DMS 273 treated with DMSO at 0.1 percent for 48 hours (cell line): ENCODE data around the gene RECQL.

Experiments
- DNase-seq: peaks from one replicate; lab custom pipeline; 2025; lab: John Stamatoyannopoulos, UW

Gene RECQL

DNA sequence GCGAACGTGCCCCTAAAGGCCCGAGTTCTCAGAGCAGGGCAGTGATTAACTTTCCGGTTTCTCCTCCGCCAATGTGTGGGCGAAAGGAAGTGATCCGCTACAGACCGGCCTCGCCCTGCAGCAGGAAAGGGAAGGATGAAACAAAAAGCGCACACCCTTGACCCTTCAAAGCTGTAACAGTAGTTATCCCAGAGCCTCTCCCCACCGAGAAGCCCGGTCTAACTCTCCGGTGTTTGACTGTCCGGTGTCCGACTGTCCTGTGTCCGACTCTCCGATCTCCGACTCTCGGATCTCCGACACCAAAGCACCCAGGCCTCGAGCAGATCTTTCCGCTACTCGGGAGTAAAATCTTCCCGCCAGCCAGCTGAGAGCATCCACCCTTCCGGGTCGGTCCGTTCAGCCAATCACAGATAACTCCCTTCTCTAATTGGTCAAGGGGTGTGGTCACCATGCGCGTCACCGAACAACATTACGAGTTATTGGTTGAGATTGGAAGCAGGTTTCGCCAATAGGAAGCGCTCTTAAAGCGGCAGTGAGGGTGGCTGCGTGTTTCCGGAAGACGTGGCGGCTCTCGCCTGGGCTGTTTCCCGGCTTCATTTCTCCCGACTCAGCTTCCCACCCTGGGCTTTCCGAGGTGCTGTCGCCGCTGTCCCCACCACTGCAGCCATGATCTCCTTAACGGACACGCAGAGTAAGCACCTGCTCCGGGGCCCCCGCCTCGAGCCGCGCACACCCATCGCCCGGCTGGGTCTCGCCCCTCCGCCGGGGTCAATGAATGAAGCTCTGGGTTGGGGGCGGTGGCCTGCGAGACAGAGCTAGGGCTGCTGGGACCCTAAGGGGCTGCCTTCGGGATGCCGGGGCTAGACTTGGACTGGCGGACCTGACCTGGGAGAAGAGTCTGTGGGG is at the start of gene RECQL, which contains the start of gene GOLT1B:
RECQL (minus strand) TSS at position 378 of the 906 bp plus-strand sequence. CDS start 2,065 bp downstream, outside the sequence.
GOLT1B (plus strand) TSS at position 532 of the 906 bp plus-strand sequence; CDS start at position 667, 135 bp downstream.
- peak; percentile 92 for DNase-seq

GRCh38 chr12:21547437-21547836 is 46.0 kb upstream of the RECQL start:
- DNase-seq: no peak

GRCh38 chr12:21546716-21547115 is 45.3 kb upstream of the RECQL start:
- DNase-seq: no peak

DNA sequence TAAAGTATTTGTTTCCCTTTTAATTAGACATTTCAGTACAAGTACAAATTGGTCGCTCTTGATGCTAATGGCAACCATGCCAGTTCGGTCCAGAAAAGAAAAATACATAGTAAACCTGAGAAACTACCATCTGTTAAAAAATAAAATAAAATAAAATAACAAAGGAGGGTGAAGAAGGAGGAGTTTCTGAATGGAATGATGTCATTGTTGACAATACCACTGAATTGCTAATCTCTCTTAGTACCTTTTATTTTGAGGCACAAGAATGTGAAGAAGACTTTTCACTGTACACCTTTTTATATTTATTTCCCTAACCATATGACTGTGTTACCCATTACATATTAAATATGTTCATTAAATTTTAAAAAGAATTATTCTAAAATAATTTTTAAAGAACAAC is 44.1 kb upstream of the RECQL start:
- no peak for DNase-seq

DNA sequence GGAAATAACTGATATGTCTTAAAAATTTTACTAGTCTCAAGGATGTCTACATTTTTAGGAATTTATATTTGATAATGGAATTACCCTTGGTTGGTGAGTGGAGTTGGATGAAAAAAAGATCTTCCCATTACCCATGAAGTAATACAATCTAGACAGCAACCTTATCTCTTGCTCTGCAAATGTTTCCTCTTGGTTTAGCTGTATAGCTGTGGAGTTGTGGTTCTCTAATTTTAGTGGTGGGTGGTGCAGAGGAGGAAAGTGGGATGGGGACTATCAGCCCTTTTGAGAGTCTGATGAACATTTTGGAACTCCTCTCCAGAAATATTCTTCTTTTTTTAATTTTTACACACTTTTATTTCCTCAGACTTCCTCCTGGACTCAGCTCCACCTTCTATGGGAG is 41.7 kb upstream of the RECQL start:
- no peak for DNase-seq

GRCh38 chr12:21542403-21542802 is 41.0 kb upstream of the RECQL start:
- DNase-seq: no peak

DNA sequence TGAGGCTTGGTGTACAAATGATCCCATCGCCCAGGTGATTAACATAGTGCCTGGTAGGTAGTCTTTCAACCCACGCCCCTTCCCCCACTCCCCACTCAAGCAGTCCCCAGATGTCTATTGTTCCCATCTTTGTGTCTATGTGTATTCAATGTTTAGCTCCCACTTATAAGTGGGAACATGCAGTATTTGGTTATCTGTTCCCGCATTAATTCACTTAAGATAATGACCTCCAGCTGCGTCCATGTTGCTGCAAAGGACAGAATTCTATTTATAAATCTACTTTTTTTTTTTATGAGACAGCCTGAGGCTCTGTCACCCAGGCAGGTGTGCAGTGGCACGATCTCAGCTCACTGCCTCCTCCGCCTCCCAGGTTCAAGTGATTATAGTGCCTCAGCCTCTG is 40.3 kb upstream of the RECQL start:
- DNase-seq: no peak

DNA sequence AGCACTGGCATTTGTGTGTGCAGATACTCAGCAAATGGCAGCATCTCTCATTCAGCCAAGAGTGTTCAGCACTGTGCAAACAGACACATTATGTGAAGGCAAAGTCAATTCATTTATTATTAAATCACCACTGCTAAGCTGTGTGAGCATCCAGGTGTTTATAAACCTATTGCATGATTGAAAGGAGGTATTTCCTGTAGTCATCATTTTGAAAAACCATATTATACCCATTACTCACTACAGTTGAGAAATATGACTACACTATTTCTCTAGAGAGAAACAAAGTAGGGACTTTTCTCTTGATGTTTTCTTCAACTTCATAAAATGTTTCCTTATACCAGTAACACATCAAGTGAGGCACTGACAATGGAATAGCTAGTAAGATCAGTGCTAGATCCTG is 38.4 kb upstream of the RECQL start:
- no peak for DNase-seq

GRCh38 chr12:21538061-21538653 is 36.7 kb upstream of the RECQL start:
- no peak for DNase-seq

GRCh38 chr12:21529456-21529855 is 28.0 kb upstream of the RECQL start:
- no peak for DNase-seq

DNA sequence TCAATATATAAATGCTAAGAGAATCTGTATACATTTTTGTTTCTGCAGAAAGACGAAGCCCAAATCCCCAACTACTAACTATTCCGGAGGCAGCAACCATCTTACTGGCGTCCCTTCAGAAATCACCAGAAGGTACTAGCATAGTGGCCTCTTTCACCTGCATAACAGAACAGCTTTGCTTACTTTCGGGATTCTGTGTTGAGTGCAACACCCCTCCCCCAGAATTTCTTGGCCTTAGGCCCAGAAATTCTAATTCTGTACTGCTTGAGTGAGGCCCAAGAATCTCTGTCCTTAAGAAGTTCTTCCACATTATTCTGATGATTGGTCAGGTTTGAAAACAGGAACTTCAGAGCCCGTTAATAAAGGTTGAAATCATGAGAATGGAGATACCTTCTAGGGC is 27.5 kb upstream of the RECQL start:
- DNase-seq: no peak

- DNase-seq: no peak
Measured at GRCh38 chr12:21527451-21528180, 26.2 kb upstream of the RECQL start.

DNA sequence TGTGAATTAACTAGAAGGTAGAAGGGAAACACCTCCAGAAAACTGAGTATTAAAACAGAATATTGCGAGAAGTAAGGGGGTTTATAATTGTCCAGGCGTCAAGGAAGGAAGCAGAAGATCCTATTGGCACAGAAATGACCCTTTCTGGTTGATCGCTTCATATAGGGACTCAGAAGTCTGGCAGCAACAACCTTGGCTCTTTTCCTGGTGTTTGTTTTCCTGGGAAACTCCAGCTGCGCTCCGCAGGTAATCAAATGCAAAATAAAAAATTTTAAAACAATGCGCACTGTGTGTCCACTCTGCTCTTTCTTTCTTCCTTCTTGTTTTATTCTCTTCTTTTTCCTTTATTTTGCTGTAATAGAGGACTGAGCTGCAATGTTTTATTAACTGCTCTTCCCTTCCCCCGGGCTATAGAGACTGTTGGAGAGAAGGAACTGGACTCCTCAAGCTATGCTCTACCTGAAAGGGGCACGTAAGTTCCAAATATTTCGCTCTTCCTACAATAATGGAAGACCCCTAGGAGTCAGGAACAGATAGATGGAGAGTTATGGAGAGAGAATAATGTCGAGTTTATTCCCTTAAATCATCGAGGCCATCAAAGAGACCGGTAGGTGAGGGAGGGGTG is 25.4 kb upstream of the RECQL start:
- DNase-seq: no peak

GRCh38 chr12:21526053-21526452 is 24.6 kb upstream of the RECQL start, which contains the start of gene SPX:
TSS of gene SPX (plus strand) at chr12:21526296. CDS start at chr12:21526473, 177 bp downstream.
- DNase-seq: no peak

GRCh38 chr12:21523148-21523547 is 21.7 kb upstream of the RECQL start:
- DNase-seq: no peak

DNA sequence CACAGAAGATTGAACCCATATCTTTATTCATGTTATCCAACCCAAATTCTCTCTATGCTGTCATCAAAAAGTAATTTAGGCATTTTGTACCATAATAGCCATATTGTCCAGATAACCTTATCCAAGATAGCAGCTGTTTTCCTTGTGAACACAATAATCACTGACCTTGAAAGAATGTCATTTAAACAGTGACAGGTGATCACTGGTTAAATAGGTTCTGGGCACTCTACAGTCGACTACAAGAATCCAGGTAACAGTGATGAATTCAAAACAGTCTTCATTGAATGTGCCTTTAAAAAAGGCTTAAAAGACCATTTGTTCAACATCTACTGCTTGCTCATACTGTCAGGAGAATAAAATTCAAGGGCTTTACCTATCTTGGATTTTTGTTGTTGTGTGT is 20.1 kb upstream of the RECQL start:
- DNase-seq: no peak

GRCh38 chr12:21518451-21518850 is 17.0 kb upstream of the RECQL start:
- DNase-seq: no peak

DNA sequence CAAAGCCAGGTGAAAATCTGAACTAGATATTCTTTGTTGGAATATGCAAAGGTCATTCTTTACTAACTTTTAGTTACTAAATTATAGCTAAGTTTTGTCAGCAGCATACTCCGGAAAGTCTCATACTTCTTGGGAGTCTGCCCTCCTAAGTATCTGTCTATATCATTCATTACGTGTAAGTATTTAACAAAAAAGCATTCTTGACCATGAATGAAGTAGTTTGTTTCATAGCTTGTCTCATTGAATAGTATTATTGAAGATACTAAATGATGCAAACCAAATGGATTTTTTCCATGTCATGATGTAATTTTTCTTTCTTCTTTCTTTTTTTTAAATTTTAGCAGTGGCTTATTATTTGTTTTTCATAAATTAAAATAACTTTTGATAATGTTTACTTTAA is 14.8 kb upstream of the RECQL start:
- DNase-seq: no peak

GRCh38 chr12:21509768-21510167 is 8.3 kb upstream of the RECQL start:
- DNase-seq: no peak

DNA sequence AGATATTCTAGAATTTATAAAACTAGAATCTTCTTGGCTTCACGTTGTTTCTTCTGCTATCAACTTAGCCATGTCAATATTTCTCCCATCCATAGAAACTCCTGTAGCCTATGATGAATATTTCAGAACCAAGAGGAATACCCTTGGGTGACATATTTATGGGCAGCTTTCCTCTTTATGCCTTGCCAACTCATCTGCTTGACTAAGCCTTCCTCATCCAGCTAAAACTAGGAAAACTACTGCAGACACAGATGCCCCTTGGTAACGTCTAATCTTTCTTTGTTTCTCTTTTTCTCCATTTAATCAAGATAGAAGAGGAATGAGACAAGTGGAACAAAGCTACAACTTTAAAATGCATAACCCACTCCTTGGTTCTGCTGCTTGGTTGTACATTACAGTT is 6.4 kb upstream of the RECQL start:
- no peak for DNase-seq

GRCh38 chr12:21505888-21506287 is 4.5 kb upstream of the RECQL start:
- no peak for DNase-seq

GRCh38 chr12:21502872-21503271 is 1.4 kb upstream of the RECQL start:
- DNase-seq: no peak
